Body of pancreas (tissue), 4 donors: ENCODE measurements around the gene NFKB1.

ENCODE experiments used
- POLR2A ChIP-seq, 3 donors: fragments of 450-650 bp; IDR thresholded peaks; one replicate each; pipeline ENCODE4 v1.6.1; 2016; ENCODE audit warnings: antibody characterized with exemption in 3 of 3, mild to moderate bottlenecking in 2 of 3
- TF ChIP-seq, protein P1 (sequence below), 7 experiments: fragments of 450-650 bp in 4 of 7; fragments of 200-600 bp in 3 of 7; sonication (generic) in 3 of 7; IDR thresholded peaks; one replicate each; pipeline ENCODE4 v1.5.1; 2016 to 2019; ENCODE audit warnings: antibody characterized with exemption in 7 of 7

DNA sequence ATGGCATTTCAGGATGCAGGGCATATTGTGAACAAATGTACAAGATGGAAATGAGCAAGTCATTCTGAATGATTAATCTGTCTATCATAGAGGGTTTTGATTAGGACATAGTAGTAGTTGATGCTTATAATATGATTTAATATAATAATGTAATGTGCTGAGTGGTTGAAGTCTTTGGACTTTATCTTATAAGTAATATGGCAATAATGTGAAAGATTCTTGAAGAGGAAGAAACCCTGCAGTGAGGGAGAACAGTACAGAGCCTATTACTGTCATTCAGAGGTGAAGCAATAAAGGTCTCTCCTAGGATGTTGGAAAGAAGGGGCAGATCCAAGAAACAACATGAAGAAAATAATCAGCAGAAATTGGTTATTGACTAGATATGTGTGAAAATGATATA is 16.6 kb downstream of the NFKB1 start:
- TF ChIP-seq, protein P1, sequence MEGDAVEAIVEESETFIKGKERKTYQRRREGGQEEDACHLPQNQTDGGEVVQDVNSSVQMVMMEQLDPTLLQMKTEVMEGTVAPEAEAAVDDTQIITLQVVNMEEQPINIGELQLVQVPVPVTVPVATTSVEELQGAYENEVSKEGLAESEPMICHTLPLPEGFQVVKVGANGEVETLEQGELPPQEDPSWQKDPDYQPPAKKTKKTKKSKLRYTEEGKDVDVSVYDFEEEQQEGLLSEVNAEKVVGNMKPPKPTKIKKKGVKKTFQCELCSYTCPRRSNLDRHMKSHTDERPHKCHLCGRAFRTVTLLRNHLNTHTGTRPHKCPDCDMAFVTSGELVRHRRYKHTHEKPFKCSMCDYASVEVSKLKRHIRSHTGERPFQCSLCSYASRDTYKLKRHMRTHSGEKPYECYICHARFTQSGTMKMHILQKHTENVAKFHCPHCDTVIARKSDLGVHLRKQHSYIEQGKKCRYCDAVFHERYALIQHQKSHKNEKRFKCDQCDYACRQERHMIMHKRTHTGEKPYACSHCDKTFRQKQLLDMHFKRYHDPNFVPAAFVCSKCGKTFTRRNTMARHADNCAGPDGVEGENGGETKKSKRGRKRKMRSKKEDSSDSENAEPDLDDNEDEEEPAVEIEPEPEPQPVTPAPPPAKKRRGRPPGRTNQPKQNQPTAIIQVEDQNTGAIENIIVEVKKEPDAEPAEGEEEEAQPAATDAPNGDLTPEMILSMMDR (IDR thresholded peaks at IDR 0.05), result no peak
- TF ChIP-seq POLR2A (IDR thresholded peaks at IDR 0.05), result no peak
